ENCODE results near the gene CXCL10.

Gene CXCL10

GRCh38 chr4:76061421-76061820 is 38.1 kb upstream of the CXCL10 start:
- no peak overlapping the region for H3K27ac ChIP-seq
- no peak overlapping the region for H3K4me3 ChIP-seq (ENCODE audit: low read depth in 1 of 2, low read length in 1 of 2)
- no peaks in the 10 kb centered on the region for H3K4me1 ChIP-seq (ENCODE audit: control insufficient read depth in 1 of 2, insufficient read depth in 1 of 2, low read depth in 1 of 2, low read length in 1 of 2)
- peaks cover 33% of the 10 kb centered on the region for H3K27me3 ChIP-seq
- no peaks in the 10 kb centered on the region for H3K36me3 ChIP-seq
- H3K9me3 ChIP-seq: no peaks in the 10 kb centered on the region
- TF ChIP-seq, protein P1, sequence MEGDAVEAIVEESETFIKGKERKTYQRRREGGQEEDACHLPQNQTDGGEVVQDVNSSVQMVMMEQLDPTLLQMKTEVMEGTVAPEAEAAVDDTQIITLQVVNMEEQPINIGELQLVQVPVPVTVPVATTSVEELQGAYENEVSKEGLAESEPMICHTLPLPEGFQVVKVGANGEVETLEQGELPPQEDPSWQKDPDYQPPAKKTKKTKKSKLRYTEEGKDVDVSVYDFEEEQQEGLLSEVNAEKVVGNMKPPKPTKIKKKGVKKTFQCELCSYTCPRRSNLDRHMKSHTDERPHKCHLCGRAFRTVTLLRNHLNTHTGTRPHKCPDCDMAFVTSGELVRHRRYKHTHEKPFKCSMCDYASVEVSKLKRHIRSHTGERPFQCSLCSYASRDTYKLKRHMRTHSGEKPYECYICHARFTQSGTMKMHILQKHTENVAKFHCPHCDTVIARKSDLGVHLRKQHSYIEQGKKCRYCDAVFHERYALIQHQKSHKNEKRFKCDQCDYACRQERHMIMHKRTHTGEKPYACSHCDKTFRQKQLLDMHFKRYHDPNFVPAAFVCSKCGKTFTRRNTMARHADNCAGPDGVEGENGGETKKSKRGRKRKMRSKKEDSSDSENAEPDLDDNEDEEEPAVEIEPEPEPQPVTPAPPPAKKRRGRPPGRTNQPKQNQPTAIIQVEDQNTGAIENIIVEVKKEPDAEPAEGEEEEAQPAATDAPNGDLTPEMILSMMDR (IDR thresholded peaks at IDR 0.05): no peak

DNA sequence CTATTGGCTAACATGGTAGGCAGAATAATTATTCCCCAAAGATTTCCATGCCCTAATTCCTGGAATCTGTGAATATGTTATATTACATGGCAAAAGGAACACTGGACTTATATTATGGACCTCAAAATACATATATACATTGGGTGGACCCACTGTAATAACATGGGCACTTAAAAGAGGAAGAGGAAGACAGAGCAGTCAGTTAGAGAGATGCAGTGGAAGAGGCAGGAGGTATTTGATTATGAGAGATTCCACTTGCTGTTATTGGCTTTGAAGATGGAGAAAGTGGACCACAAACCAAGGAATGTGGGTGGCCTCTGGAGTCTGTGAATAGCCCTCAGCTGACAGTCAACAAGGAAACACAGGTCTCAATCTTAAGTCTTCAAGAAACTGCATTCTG is 37.2 kb upstream of the CXCL10 start:
- no peak overlapping the region for H3K4me3 ChIP-seq (ENCODE audit: low read depth in 1 of 2, low read length in 1 of 2)
- H3K27me3 ChIP-seq: peaks cover 35% of the 10 kb centered on the region
- no peaks in the 10 kb centered on the region for H3K36me3 ChIP-seq
- no peaks in the 10 kb centered on the region for H3K4me1 ChIP-seq (ENCODE audit: control insufficient read depth in 1 of 2, insufficient read depth in 1 of 2, low read depth in 1 of 2, low read length in 1 of 2)
- H3K27ac ChIP-seq: no peak overlapping the region
- TF ChIP-seq, protein P1 (IDR thresholded peaks at IDR 0.05): no peak
- H3K9me3 ChIP-seq: no peaks in the 10 kb centered on the region

DNA sequence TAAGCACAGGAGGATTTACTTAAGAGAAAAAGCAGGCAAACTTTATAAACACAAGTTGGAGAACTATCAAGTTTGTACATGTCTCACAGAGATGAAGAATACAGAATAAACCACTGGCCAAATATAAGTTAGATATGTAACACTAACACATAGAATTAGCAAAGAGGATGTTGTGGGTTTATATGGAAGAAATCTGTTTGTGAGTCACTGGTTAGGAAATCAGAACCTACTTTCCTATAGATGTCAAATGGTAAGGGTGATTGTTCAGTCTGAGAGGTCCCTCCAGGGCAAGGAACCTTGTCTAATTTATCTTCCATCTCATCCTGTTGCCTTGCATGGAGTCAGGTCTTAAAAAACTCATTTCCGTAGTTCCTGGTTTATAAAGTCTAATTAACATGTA is 36.5 kb upstream of the CXCL10 start:
- TF ChIP-seq, protein P1 (IDR thresholded peaks at IDR 0.05): no peak
- H3K27ac ChIP-seq: no peak overlapping the region
- no peaks in the 10 kb centered on the region for H3K4me1 ChIP-seq (ENCODE audit: control insufficient read depth in 1 of 2, insufficient read depth in 1 of 2, low read depth in 1 of 2, low read length in 1 of 2)
- no peaks in the 10 kb centered on the region for H3K9me3 ChIP-seq
- no peak overlapping the region for H3K4me3 ChIP-seq (ENCODE audit: low read depth in 1 of 2, low read length in 1 of 2)
- H3K36me3 ChIP-seq: no peaks in the 10 kb centered on the region
- H3K27me3 ChIP-seq: peaks cover 35% of the 10 kb centered on the region

DNA sequence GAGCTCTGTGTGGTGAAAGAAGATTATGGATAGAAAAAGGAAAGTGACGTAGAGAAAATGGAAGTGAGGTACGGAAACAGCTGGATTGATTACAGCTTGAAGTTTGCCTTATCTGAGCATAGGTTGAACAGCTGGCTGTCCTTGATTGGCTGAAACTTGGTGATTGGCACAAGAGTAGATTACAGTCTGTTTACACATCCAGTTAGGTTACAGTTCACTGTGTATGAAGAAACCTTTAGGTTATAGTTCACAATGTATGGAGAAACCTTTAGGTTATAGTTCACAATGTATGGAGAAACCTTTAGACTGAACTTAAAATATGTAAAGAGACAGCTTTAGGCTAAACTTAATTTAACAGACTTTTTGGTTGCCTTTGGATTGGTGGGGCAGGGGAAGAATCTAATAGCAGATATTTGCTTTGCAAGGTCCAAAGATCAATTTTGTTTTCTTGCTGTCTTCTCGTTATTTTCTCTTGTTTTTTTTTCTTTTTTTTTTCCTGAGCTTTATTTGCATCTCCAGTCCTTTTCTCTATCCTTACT is 35.7 kb upstream of the CXCL10 start:
- no peaks in the 10 kb centered on the region for H3K36me3 ChIP-seq
- H3K27me3 ChIP-seq: peaks cover 35% of the 10 kb centered on the region
- H3K4me3 ChIP-seq (ENCODE audit: low read depth in 1 of 2, low read length in 1 of 2): no peak overlapping the region
- no peaks in the 10 kb centered on the region for H3K4me1 ChIP-seq (ENCODE audit: control insufficient read depth in 1 of 2, insufficient read depth in 1 of 2, low read depth in 1 of 2, low read length in 1 of 2)
- H3K9me3 ChIP-seq: no peaks in the 10 kb centered on the region
- TF ChIP-seq, protein P1 (IDR thresholded peaks at IDR 0.05): no peak
- no peak overlapping the region for H3K27ac ChIP-seq

GRCh38 chr4:76058302-76058701 is 35.0 kb upstream of the CXCL10 start:
- no peaks in the 10 kb centered on the region for H3K36me3 ChIP-seq
- TF ChIP-seq, protein P1 (IDR thresholded peaks at IDR 0.05): no peak
- no peaks in the 10 kb centered on the region for H3K9me3 ChIP-seq
- no peaks in the 10 kb centered on the region for H3K4me1 ChIP-seq (ENCODE audit: control insufficient read depth in 1 of 2, insufficient read depth in 1 of 2, low read depth in 1 of 2, low read length in 1 of 2)
- H3K27ac ChIP-seq: no peak overlapping the region
- no peak overlapping the region for H3K4me3 ChIP-seq (ENCODE audit: low read depth in 1 of 2, low read length in 1 of 2)
- H3K27me3 ChIP-seq: peaks cover 35% of the 10 kb centered on the region

- Histone ChIP-seq H3K9me3 (no peaks in the 10 kb centered on the region), H3K27ac (no peak overlapping the region), H3K27me3 (peaks cover 35% of the 10 kb centered on the region), H3K4me3 (ENCODE audit: low read depth in 1 of 2, low read length in 1 of 2) (no peak overlapping the region), H3K36me3 (no peaks in the 10 kb centered on the region), H3K4me1 (ENCODE audit: control insufficient read depth in 1 of 2, insufficient read depth in 1 of 2, low read depth in 1 of 2, low read length in 1 of 2) (no peaks in the 10 kb centered on the region)
- TF ChIP-seq, protein P1 (IDR thresholded peaks at IDR 0.05): no peak
Measured at GRCh38 chr4:76055421-76055820, 32.1 kb upstream of the CXCL10 start.

Measured in neutrophil (primary cell).